ENCODE measurements around the gene PCK2. TPM values are rescaled to one million over a fixed set of nuclear protein-coding genes. Genes with fewer than 3 reads are reported as not detected.
A peak's percentile ranks its signal among the peaks of the same experiment; 100 is the strongest.
"Not testable (repeated sequence)": the region's sequence is repeated elsewhere in the genome, so short reads cannot be mapped to it uniquely, and the experiment has no call there.

Gene PCK2
- total RNA-seq: 10 to 100 TPM; 11.4 to 16.9 TPM

DNA sequence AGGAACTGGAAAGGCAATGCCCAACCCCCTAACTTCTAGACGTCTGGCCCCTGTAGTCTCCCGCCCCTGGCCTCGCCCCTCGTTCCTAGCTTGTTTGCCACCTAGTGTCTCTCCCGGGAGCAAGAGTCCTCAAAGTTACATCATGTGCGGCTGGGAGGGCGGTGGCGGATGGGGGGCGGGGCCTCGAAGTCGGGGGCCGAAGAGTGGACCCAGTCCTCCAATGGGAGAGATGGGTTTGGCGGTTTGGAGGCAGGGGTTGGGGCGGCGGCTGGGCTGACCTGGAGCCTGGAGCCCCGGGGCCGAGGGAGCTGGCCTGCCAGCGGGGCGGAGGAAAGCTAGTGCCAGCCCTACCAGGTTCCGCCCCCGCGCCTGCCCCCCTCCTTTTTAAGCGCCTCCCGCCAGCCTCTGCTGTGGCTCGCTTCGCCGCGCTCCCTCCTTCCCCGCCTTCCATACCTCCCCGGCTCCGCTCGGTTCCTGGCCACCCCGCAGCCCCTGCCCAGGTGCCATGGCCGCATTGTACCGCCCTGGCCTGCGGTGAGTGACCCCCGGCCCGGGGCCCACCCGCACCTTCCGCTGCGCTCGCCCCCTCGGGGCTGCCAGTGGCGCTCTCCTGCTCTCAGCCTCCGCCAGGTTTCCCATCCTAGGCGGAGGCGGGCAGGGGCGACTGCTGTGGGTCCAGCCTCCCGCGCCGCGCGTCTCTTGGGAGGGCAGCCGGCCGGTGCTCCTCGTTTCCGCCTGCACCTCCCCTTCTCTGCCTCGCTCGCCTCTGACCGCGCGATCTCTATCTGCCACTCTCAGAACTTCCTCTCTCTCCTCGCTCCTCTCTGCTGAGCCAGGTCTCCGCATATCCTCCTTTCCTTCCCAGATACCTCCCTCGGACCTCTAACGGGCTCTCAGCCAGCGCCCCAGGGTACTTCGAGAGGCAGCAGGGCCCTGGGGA is at the start of gene PCK2:
PCK2 (plus strand) TSS at position 411 of the 940 bp plus-strand sequence; CDS start at position 506, 95 bp downstream.
- ATAC-seq (ENCODE audit: insufficient number of reproducible peaks, low FRiP score, low read depth) (peak; percentile 68), DNase-seq (ENCODE audit: low spot score) (peak; percentile 74)
- Histone ChIP-seq H3K4me1 (ENCODE audit: control insufficient read depth in 1 of 2, low read depth in 2 of 2) (peaks cover 9 to 25% of the 10 kb centered on the region in 2 donors), H3K27ac (peak within 1 kb of the TSS; percentile 92), H3K4me3 (peak within 1 kb of the TSS; percentile 99), H3K27me3 (replicated peaks; ENCODE audit: insufficient read depth) (no peaks in the 10 kb centered on the region), H3K9me3 (no peaks in the 10 kb centered on the region), H3K36me3 (no peaks in the 10 kb centered on the region)
- TF ChIP-seq, protein P1, sequence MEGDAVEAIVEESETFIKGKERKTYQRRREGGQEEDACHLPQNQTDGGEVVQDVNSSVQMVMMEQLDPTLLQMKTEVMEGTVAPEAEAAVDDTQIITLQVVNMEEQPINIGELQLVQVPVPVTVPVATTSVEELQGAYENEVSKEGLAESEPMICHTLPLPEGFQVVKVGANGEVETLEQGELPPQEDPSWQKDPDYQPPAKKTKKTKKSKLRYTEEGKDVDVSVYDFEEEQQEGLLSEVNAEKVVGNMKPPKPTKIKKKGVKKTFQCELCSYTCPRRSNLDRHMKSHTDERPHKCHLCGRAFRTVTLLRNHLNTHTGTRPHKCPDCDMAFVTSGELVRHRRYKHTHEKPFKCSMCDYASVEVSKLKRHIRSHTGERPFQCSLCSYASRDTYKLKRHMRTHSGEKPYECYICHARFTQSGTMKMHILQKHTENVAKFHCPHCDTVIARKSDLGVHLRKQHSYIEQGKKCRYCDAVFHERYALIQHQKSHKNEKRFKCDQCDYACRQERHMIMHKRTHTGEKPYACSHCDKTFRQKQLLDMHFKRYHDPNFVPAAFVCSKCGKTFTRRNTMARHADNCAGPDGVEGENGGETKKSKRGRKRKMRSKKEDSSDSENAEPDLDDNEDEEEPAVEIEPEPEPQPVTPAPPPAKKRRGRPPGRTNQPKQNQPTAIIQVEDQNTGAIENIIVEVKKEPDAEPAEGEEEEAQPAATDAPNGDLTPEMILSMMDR (IDR thresholded peaks at IDR 0.05): peak; percentile 9

DNA sequence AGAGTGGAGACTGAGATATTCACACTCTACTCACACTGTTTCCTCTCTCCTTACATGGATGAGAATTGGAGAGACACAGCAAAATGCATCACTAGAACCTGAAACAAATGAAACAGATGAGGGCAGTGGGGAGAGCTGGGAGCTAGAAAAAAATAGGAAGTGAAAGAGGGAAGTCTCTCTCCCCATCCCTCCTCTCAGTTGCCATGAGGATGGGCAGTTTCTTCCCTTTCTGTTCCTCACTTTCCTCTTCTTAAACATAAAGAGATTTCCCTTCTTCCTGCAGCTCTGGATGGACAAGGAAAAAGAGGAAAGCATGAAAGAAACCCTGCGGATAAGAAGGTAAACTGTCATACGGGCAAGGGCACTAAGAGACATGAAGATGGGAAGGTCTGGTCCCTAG is 45.1 kb upstream of the PCK2 start:
- not testable (repeated sequence) for ATAC-seq (ENCODE audit: insufficient number of reproducible peaks, low FRiP score, low read depth)

GRCh38 chr14:24050753-24051152 is 43.4 kb upstream of the PCK2 start:
- not testable (repeated sequence) for DNase-seq (ENCODE audit: low spot score); ATAC-seq (ENCODE audit: insufficient number of reproducible peaks, low FRiP score, low read depth); H3K27me3 ChIP-seq (replicated peaks; ENCODE audit: insufficient read depth); H3K9me3 ChIP-seq; H3K36me3 ChIP-seq; H3K4me3 ChIP-seq; H3K27ac ChIP-seq
- H3K4me1 ChIP-seq (ENCODE audit: control insufficient read depth in 1 of 2, low read depth in 2 of 2): peaks cover 8 to 14% of the 10 kb centered on the region in 2 donors

More for the DNA sequence above, 45.1 kb upstream of the PCK2 start:
- not testable (repeated sequence) for H3K4me3 ChIP-seq; H3K9me3 ChIP-seq; H3K27ac ChIP-seq; DNase-seq (ENCODE audit: low spot score); H3K27me3 ChIP-seq (replicated peaks; ENCODE audit: insufficient read depth); H3K36me3 ChIP-seq
- H3K4me1 ChIP-seq (ENCODE audit: control insufficient read depth in 1 of 2, low read depth in 2 of 2): peaks cover 8 to 14% of the 10 kb centered on the region in 2 donors

DNA sequence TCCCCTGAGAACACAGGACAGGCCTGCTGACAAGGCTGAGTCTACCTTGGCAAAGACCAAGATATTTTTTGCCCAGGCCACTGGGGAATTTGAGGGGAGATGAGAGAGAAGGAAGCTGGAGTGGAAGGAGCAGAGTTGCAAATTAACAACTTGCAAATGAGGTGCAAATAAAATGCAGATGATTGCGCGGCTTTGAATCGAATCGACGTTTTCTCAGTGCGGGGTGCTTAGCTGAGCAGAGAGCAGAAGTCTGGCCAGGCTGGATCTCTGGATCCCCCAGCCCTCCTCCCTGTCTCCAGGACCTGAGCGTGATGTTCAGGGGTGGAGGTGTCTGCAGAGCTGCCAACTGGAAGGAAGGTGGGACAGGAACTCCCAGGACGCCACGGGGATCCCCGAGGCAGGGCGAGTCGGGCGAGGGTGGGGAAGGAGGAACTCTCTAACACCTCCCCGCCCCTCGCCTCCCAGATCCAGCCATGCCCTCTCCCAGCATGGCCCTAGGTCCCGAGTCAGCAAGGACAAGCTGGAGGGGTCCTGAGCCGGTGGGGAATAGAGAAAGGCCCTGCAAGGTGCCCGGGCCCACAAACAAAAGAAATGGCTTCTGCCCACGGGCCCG is 42.8 kb upstream of the PCK2 start:
- DNase-seq (ENCODE audit: low spot score): no peak
- Histone ChIP-seq H3K4me3 (peak overlapping the region; percentile 88), H3K27me3 (replicated peaks; ENCODE audit: insufficient read depth) (no peaks in the 10 kb centered on the region), H3K9me3 (no peaks in the 10 kb centered on the region), H3K27ac (no peak overlapping the region), H3K4me1 (ENCODE audit: control insufficient read depth in 1 of 2, low read depth in 2 of 2) (peaks cover 8 to 14% of the 10 kb centered on the region in 2 donors), H3K36me3 (no peaks in the 10 kb centered on the region)
- TF ChIP-seq, protein P1 (IDR thresholded peaks at IDR 0.05): no peak
- no peak for ATAC-seq (ENCODE audit: insufficient number of reproducible peaks, low FRiP score, low read depth)

- Histone ChIP-seq H3K4me3 (peak within 1 kb of the TSS; percentile 88), H3K9me3 (no peaks in the 10 kb centered on the region), H3K27ac (no peak within 1 kb of the TSS), H3K27me3 (replicated peaks; ENCODE audit: insufficient read depth) (no peaks in the 10 kb centered on the region), H3K36me3 (no peaks in the 10 kb centered on the region), H3K4me1 (ENCODE audit: control insufficient read depth in 1 of 2, low read depth in 2 of 2) (peaks cover 8 to 14% of the 10 kb centered on the region in 2 donors)
- DNase-seq (ENCODE audit: low spot score) (no peak), ATAC-seq (ENCODE audit: insufficient number of reproducible peaks, low FRiP score, low read depth) (no peak)
- TF ChIP-seq, protein P1 (IDR thresholded peaks at IDR 0.05): no peak
These were observed 42.1 kb upstream of the PCK2 start, which contains the start of gene CARMIL3 for GRCh38 chr14:24051789-24052655. Gene CARMIL3, plus strand, starts transcription at chr14:24052009. Its CDS starts 145 bp downstream, at chr14:24052154.
